Measurements from ENCODE around the gene ZNF468. TPM values are rescaled to one million over a fixed set of nuclear protein-coding genes. Genes with fewer than 3 reads are reported as not detected.
A peak's percentile ranks its signal among the peaks of the same experiment; 100 is the strongest.
"Not testable (repeated sequence)": the region's sequence is repeated elsewhere in the genome, so short reads cannot be mapped to it uniquely, and the experiment has no call there.

The ZNF468 gene
- total RNA-seq, 2 donors from 2014 or later: 21.0 to 49.2 TPM

- H3K4me3 ChIP-seq; H3K9me3 ChIP-seq; DNase-seq (ENCODE audit: low spot score); H3K4me1 ChIP-seq (replicated peaks); H3K27ac ChIP-seq; intact Hi-C loops (cut with DNase I); H3K27me3 ChIP-seq (replicated peaks; ENCODE audit: insufficient read depth); H3K36me3 ChIP-seq: not testable (repeated sequence)
- 51% methylated on average over 5 of the region's 5 CpGs for WGBS
Measured at GRCh38 chr19:52833541-52833940, 23.9 kb downstream of the ZNF468 start.

- H3K9me3 ChIP-seq; intact Hi-C loops (cut with DNase I); H3K4me1 ChIP-seq (replicated peaks); H3K36me3 ChIP-seq; H3K4me3 ChIP-seq; H3K27me3 ChIP-seq (replicated peaks; ENCODE audit: insufficient read depth); DNase-seq (ENCODE audit: low spot score); H3K27ac ChIP-seq: not testable (repeated sequence)
- 63% methylated on average over 7 of the region's 7 CpGs for WGBS
Measured at GRCh38 chr19:52829866-52830265, 27.6 kb downstream of the ZNF468 start.

GRCh38 chr19:52825765-52826164 lies 31.7 kb downstream of the ZNF468 start:
- 87% methylated on average over 5 of the region's 5 CpGs for WGBS
- no peaks in the 10 kb centered on the region for H3K4me1 ChIP-seq (replicated peaks)
- no peaks in the 10 kb centered on the region for H3K27me3 ChIP-seq (replicated peaks; ENCODE audit: insufficient read depth)
- no peak overlapping the region for H3K27ac ChIP-seq
- H3K4me3 ChIP-seq: no peak overlapping the region
- TF ChIP-seq POLR2AphosphoS5 (IDR thresholded peaks at IDR 0.05) (no peak), CTCF (IDR thresholded peaks at IDR 0.05) (no peak), POLR2A (IDR thresholded peaks at IDR 0.05) (no peak)
- no peak for DNase-seq (ENCODE audit: low spot score)
- intact Hi-C loops (cut with DNase I): no loop called here
- no peaks in the 10 kb centered on the region for H3K9me3 ChIP-seq
- H3K36me3 ChIP-seq: no peaks in the 10 kb centered on the region

- 94% methylated on average over 12 of the region's 12 CpGs for WGBS
- no peak overlapping the region for H3K27ac ChIP-seq
- H3K27me3 ChIP-seq (replicated peaks; ENCODE audit: insufficient read depth): no peaks in the 10 kb centered on the region
- no peaks in the 10 kb centered on the region for H3K9me3 ChIP-seq
- TF ChIP-seq POLR2A (IDR thresholded peaks at IDR 0.05) (no peak), POLR2AphosphoS5 (IDR thresholded peaks at IDR 0.05) (no peak), CTCF (IDR thresholded peaks at IDR 0.05) (no peak)
- H3K4me3 ChIP-seq: no peak overlapping the region
- intact Hi-C loops (cut with DNase I): no loop called here
- H3K4me1 ChIP-seq (replicated peaks): no peaks in the 10 kb centered on the region
- no peaks in the 10 kb centered on the region for H3K36me3 ChIP-seq
- no peak for DNase-seq (ENCODE audit: low spot score)
Measured at GRCh38 chr19:52823676-52824075, 33.7 kb downstream of the ZNF468 start.

GRCh38 chr19:52821204-52821960 lies 36.0 kb downstream of the ZNF468 start, which contains the start of gene ZNF28:
ZNF28 (minus strand) TSS chr19:52821633; CDS start chr19:52817958, 3,675 bp downstream.
- intact Hi-C loops (cut with DNase I); H3K4me1 ChIP-seq (replicated peaks); H3K36me3 ChIP-seq; H3K27me3 ChIP-seq (replicated peaks; ENCODE audit: insufficient read depth); H3K9me3 ChIP-seq: not testable (repeated sequence)
- peak; percentile 27 for DNase-seq (ENCODE audit: low spot score)
- peak within 1 kb of the TSS; percentile 8 to 49 for H3K27ac ChIP-seq
- H3K4me3 ChIP-seq: peak within 1 kb of the TSS; percentile 46 to 49
- under 1% methylated on average over 37 of the region's 44 CpGs for WGBS

- intact Hi-C loops (cut with DNase I); H3K27me3 ChIP-seq (replicated peaks; ENCODE audit: insufficient read depth); DNase-seq (ENCODE audit: low spot score); H3K4me1 ChIP-seq (replicated peaks); H3K36me3 ChIP-seq; H3K9me3 ChIP-seq: not testable (repeated sequence)
- WGBS: 9% methylated on average over 15 of the region's 19 CpGs
- Histone ChIP-seq H3K4me3 (peak overlapping the region; percentile 46 to 49), H3K27ac (peak overlapping the region; percentile 8 to 49)
Measured at GRCh38 chr19:52820472-52821203, 36.8 kb downstream of the ZNF468 start.

- H3K27me3 ChIP-seq (replicated peaks; ENCODE audit: insufficient read depth): no peaks in the 10 kb centered on the region
- intact Hi-C loops (cut with DNase I): no loop called here
- no peak for DNase-seq (ENCODE audit: low spot score)
- WGBS: 96% methylated on average over 32 of the region's 32 CpGs
- H3K4me1 ChIP-seq (replicated peaks): no peaks in the 10 kb centered on the region
- no peak overlapping the region for H3K27ac ChIP-seq
- TF ChIP-seq CTCF (IDR thresholded peaks at IDR 0.05) (no peak), POLR2AphosphoS5 (IDR thresholded peaks at IDR 0.05) (no peak), POLR2A (IDR thresholded peaks at IDR 0.05) (no peak)
- H3K36me3 ChIP-seq: no peaks in the 10 kb centered on the region
- H3K9me3 ChIP-seq: no peaks in the 10 kb centered on the region
- H3K4me3 ChIP-seq: no peak overlapping the region
Measured at GRCh38 chr19:52809801-52810200, 47.6 kb downstream of the ZNF468 start.

- H3K4me1 ChIP-seq (replicated peaks); intact Hi-C loops (cut with DNase I); H3K27ac ChIP-seq; H3K4me3 ChIP-seq; H3K9me3 ChIP-seq; H3K27me3 ChIP-seq (replicated peaks; ENCODE audit: insufficient read depth); DNase-seq (ENCODE audit: low spot score): not testable (repeated sequence)
- H3K36me3 ChIP-seq: peaks cover 5 to 17% of the 10 kb centered on the region in 2 donors
- 93% methylated on average over 9 of the region's 9 CpGs for WGBS
Measured at GRCh38 chr19:52799950-52800640, 57.3 kb downstream of the ZNF468 start.

Data from prostate gland (tissue), 2 donors.